GM12878 (cell line): ENCODE measurements around the gene VASH2.

Experiments used
- BACH1 ChIP-seq: fragments of 450-650 bp; IDR thresholded peaks from 2 replicates; pipeline ENCODE4 v1.6.1; 2017; ENCODE audit warnings: mild to moderate bottlenecking, borderline replicate concordance
- CBX3 ChIP-seq: fragments of 200-600 bp; sonication (generic); IDR thresholded peaks from 2 replicates; pipeline ENCODE4 v1.6.1; 2016; ENCODE audit warnings: low read depth, borderline replicate concordance
- CHD2 ChIP-seq: IDR thresholded peaks from 2 replicates; pipeline ENCODE4 v1.6.1; 2011; ENCODE audit warnings: low read depth, low read length, improper control_type of control experiment, borderline replicate concordance
- DPF2 ChIP-seq: fragments of 450-650 bp; IDR thresholded peaks from 2 replicates; pipeline ENCODE4 v1.6.1; 2017; ENCODE audit warnings: mild to moderate bottlenecking
- EP300 ChIP-seq, 2 experiments: fragments of 150-350 bp in 1 of 2; IDR thresholded peaks; 2 replicates each; pipeline ENCODE4 v1.6.1; 2011 to 2012; ENCODE audit warnings: low read depth in 2 of 2, low read length in 2 of 2, borderline replicate concordance in 1 of 2, improper control_type of control experiment in 1 of 2, inconsistent platforms in 1 of 2; ENCODE audit not compliant: control insufficient read depth in 1 of 2
- FOS ChIP-seq: IDR thresholded peaks from 3 replicates; pipeline ENCODE4 v1.6.1; 2011; ENCODE audit warnings: borderline replicate concordance; ENCODE audit not compliant: insufficient read length; ENCODE audit errors: extremely low read depth
- NR2C2 ChIP-seq: IDR thresholded peaks from 2 replicates; pipeline ENCODE4 v1.6.1; 2011; ENCODE audit warnings: borderline replicate concordance, low read depth; ENCODE audit not compliant: control insufficient read depth, insufficient read length
- RCOR1 ChIP-seq: conservative IDR thresholded peaks from 2 replicates; pipeline ENCODE4 v1.6.1; 2012; ENCODE audit warnings: low read depth, low read length, improper control_type of control experiment
- SPI1 ChIP-seq: IDR thresholded peaks from 2 replicates; pipeline ENCODE4 v1.6.1; 2011; ENCODE audit warnings: low read depth, mild to moderate bottlenecking, low read length, moderate library complexity, borderline replicate concordance; ENCODE audit not compliant: insufficient read depth
- TARDBP ChIP-seq: IDR thresholded peaks from 2 replicates; pipeline ENCODE4 v1.6.1; 2016; ENCODE audit warnings: borderline replicate concordance
- TF ChIP-seq, protein P1 (sequence below): fragments of 450-650 bp; IDR thresholded peaks from 2 replicates; pipeline ENCODE4 v1.6.1; 2014; ENCODE audit warnings: mild to moderate bottlenecking
- TF ChIP-seq, protein P2 (sequence below), 3 experiments: IDR thresholded peaks in 2 of 3; conservative IDR thresholded peaks in 1 of 3; 2 replicates each; pipeline ENCODE4 v1.5.1; 2011; ENCODE audit warnings: low read depth in 3 of 3, low read length in 3 of 3, mild to moderate bottlenecking in 3 of 3, control low read depth in 2 of 3, moderate library complexity in 2 of 3, inconsistent platforms in 1 of 3, mixed read lengths in 1 of 3; ENCODE audit not compliant: control insufficient read depth in 2 of 3, insufficient read depth in 1 of 3; ENCODE audit errors: extremely low read depth in 1 of 3
- TF ChIP-seq, protein P3 (sequence below): fragments of 450-650 bp; IDR thresholded peaks from 2 replicates; pipeline ENCODE4 v1.6.1; 2016; ENCODE audit warnings: mild to moderate bottlenecking
- TF ChIP-seq, protein P4 (sequence below): IDR thresholded peaks from 2 replicates; pipeline ENCODE4 v1.6.1; 2011; ENCODE audit warnings: borderline replicate concordance, low read depth, mild to moderate bottlenecking, moderate library complexity, mixed read lengths, low read length; ENCODE audit not compliant: insufficient read depth; ENCODE audit errors: extremely low read length

DNA sequence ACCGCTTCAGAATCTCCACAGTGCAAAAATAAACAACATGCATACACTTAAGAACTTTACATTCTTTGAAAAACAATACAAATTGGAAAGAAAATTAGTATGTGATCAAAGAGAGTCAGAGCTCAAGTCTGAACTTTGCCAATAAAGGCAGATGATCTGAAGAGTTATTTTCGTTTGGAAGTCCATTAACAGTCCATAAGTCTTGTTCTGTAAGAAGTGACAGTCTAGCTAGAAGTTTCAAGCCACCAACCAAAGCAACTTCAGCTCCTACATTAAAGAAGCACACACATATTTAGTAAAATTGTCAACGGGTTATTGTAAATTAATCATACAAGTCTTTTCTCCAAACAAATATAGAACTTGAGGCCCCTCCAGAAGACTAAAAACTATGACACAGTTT is 44.6 kb downstream of the VASH2 start:
- TF ChIP-seq, protein P1, sequence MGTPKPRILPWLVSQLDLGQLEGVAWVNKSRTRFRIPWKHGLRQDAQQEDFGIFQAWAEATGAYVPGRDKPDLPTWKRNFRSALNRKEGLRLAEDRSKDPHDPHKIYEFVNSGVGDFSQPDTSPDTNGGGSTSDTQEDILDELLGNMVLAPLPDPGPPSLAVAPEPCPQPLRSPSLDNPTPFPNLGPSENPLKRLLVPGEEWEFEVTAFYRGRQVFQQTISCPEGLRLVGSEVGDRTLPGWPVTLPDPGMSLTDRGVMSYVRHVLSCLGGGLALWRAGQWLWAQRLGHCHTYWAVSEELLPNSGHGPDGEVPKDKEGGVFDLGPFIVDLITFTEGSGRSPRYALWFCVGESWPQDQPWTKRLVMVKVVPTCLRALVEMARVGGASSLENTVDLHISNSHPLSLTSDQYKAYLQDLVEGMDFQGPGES, result no peak
- no peak for TF ChIP-seq FOS
- TF ChIP-seq, protein P2, sequence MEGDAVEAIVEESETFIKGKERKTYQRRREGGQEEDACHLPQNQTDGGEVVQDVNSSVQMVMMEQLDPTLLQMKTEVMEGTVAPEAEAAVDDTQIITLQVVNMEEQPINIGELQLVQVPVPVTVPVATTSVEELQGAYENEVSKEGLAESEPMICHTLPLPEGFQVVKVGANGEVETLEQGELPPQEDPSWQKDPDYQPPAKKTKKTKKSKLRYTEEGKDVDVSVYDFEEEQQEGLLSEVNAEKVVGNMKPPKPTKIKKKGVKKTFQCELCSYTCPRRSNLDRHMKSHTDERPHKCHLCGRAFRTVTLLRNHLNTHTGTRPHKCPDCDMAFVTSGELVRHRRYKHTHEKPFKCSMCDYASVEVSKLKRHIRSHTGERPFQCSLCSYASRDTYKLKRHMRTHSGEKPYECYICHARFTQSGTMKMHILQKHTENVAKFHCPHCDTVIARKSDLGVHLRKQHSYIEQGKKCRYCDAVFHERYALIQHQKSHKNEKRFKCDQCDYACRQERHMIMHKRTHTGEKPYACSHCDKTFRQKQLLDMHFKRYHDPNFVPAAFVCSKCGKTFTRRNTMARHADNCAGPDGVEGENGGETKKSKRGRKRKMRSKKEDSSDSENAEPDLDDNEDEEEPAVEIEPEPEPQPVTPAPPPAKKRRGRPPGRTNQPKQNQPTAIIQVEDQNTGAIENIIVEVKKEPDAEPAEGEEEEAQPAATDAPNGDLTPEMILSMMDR (IDR thresholded peaks at IDR 0.05 in 2 of 3, conservative IDR thresholded peaks at IDR 0.05 in 1 of 3; ENCODE audit: control insufficient read depth in 2 of 3, extremely low read depth in 1 of 3, insufficient read depth in 1 of 3, low read depth in 3 of 3, low read length in 3 of 3), result no peak
- TF ChIP-seq, protein P3, sequence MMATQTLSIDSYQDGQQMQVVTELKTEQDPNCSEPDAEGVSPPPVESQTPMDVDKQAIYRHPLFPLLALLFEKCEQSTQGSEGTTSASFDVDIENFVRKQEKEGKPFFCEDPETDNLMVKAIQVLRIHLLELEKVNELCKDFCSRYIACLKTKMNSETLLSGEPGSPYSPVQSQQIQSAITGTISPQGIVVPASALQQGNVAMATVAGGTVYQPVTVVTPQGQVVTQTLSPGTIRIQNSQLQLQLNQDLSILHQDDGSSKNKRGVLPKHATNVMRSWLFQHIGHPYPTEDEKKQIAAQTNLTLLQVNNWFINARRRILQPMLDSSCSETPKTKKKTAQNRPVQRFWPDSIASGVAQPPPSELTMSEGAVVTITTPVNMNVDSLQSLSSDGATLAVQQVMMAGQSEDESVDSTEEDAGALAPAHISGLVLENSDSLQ, result no peak
- TF ChIP-seq, protein P4, sequence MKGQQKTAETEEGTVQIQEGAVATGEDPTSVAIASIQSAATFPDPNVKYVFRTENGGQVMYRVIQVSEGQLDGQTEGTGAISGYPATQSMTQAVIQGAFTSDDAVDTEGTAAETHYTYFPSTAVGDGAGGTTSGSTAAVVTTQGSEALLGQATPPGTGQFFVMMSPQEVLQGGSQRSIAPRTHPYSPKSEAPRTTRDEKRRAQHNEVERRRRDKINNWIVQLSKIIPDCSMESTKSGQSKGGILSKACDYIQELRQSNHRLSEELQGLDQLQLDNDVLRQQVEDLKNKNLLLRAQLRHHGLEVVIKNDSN, result no peak
- no peak for TF ChIP-seq NR2C2
- no peak for TF ChIP-seq DPF2
- TF ChIP-seq CBX3, result no peak
- TF ChIP-seq RCOR1, result no peak
- no peak for TF ChIP-seq SPI1
- TF ChIP-seq EP300 (IDR thresholded peaks at IDR 0.05; ENCODE audit: borderline replicate concordance in 1 of 2, control insufficient read depth in 1 of 2, low read depth in 2 of 2, low read length in 2 of 2), result no peak
- TF ChIP-seq TARDBP, result no peak
- no peak for TF ChIP-seq CHD2
- no peak for TF ChIP-seq BACH1
